HL-60 (cell line): Measurements from ENCODE around the gene POU2F1.

Experiments used
- DNase-seq, 2 experiments: peaks; one replicate each; pipeline ENCODE4 v3.0.0-alpha.2; 2010 to 2020; ENCODE audit warnings: low read depth in 1 of 2, low spot score in 1 of 2
- H3K27ac ChIP-seq: fragments of 250-450 bp; sonication (Bioruptor Pico); replicated peaks from 2 replicates; pipeline ENCODE4 v1.5.1; 2020; ENCODE audit warnings: mild to moderate bottlenecking, moderate library complexity
- H3K27me3 ChIP-seq: fragments of 250-450 bp; sonication (Bioruptor Pico); 2 replicates; pipeline ENCODE4 v1.5.1; 2021; ENCODE audit warnings: mild to moderate bottlenecking, moderate library complexity; ENCODE audit not compliant: insufficient read depth, poor library complexity, severe bottlenecking
- H3K4me3 ChIP-seq: replicated peaks from 2 replicates; pipeline ENCODE4 v1.5.1; 2011; ENCODE audit warnings: mild to moderate bottlenecking, control low read depth, low read length; ENCODE audit not compliant: insufficient read depth
- CTCF ChIP-seq: IDR thresholded peaks from one replicate; pipeline ENCODE4 v1.5.1; 2011; ENCODE audit warnings: low read length, control low read depth, inconsistent platforms; ENCODE audit not compliant: insufficient read depth
- GABPA ChIP-seq: IDR thresholded peaks from 2 replicates; pipeline ENCODE4 v1.6.1; 2012; ENCODE audit warnings: low read depth
- POLR2AphosphoS5 ChIP-seq: IDR thresholded peaks from 2 replicates; pipeline ENCODE4 v1.6.1; 2012; ENCODE audit warnings: low read depth
- SPI1 ChIP-seq: IDR thresholded peaks from 2 replicates; pipeline ENCODE4 v1.6.1; 2012; ENCODE audit warnings: low read depth, mild to moderate bottlenecking, borderline replicate concordance
- TF ChIP-seq, protein P1 (sequence below): IDR thresholded peaks from 2 replicates; pipeline ENCODE4 v1.6.1; 2012; ENCODE audit warnings: low read depth; ENCODE audit not compliant: insufficient replicate concordance

POU2F1 gene

DNA sequence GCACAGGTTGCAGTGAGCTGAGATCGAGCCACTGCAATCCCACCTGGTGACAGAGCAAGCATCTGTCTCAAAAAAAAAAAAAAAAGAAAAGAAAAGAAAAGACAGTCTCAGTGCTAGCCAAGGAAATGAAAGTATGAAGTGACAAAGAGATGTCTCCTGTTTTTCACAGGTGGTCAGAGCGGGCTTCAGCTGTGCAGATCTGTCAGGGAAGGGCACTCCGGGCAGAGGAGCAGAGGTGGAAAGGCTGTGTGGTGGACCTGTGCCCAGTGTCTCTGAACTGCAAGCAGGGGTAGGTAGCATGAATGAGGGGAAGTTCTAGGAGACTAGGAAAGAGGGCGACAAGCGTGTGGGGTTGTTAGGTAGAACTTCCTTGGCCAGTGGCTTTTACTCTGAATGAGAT is 230.2 kb downstream of the POU2F1 start:
- Histone ChIP-seq H3K4me3 (no peak overlapping the region), H3K27me3 (no peaks in the 10 kb centered on the region), H3K27ac (no peak overlapping the region)
- no peak for DNase-seq
- TF ChIP-seq SPI1 (no peak), POLR2AphosphoS5 (no peak), GABPA (no peak), CTCF (no peak)
- TF ChIP-seq, protein P1, sequence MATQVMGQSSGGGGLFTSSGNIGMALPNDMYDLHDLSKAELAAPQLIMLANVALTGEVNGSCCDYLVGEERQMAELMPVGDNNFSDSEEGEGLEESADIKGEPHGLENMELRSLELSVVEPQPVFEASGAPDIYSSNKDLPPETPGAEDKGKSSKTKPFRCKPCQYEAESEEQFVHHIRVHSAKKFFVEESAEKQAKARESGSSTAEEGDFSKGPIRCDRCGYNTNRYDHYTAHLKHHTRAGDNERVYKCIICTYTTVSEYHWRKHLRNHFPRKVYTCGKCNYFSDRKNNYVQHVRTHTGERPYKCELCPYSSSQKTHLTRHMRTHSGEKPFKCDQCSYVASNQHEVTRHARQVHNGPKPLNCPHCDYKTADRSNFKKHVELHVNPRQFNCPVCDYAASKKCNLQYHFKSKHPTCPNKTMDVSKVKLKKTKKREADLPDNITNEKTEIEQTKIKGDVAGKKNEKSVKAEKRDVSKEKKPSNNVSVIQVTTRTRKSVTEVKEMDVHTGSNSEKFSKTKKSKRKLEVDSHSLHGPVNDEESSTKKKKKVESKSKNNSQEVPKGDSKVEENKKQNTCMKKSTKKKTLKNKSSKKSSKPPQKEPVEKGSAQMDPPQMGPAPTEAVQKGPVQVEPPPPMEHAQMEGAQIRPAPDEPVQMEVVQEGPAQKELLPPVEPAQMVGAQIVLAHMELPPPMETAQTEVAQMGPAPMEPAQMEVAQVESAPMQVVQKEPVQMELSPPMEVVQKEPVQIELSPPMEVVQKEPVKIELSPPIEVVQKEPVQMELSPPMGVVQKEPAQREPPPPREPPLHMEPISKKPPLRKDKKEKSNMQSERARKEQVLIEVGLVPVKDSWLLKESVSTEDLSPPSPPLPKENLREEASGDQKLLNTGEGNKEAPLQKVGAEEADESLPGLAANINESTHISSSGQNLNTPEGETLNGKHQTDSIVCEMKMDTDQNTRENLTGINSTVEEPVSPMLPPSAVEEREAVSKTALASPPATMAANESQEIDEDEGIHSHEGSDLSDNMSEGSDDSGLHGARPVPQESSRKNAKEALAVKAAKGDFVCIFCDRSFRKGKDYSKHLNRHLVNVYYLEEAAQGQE: no peak

DNA sequence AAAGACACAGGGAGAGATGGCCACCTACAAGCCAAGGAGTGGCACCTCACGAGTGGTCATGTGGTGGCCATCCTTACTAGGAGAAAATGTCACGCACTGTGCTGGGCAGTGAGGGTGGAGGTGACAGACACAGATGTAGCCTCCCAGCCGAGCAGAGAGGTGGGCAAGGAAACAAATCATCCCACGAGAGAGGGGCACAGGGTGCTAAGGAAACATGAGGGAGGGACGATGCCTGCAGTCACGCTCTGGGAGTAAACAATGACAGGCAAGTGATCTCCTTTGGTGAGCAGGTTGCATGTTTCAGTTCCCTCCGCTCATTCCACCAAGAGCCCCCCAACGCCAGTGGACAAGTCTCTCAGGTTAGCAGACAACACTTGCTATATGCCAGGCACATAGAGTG is 231.8 kb downstream of the POU2F1 start:
- no peaks in the 10 kb centered on the region for H3K27me3 ChIP-seq
- no peak overlapping the region for H3K4me3 ChIP-seq
- no peak for DNase-seq
- no peak overlapping the region for H3K27ac ChIP-seq
- TF ChIP-seq SPI1: no peak

GRCh38 chr1:167453123-167453522 is 232.4 kb downstream of the POU2F1 start:
- Histone ChIP-seq H3K27ac (no peak overlapping the region), H3K4me3 (no peak overlapping the region), H3K27me3 (peaks cover 2% of the 10 kb centered on the region)
- TF ChIP-seq SPI1 (no peak), CTCF (no peak), GABPA (no peak), POLR2AphosphoS5 (no peak)
- TF ChIP-seq, protein P1: no peak
- no peak for DNase-seq

DNA sequence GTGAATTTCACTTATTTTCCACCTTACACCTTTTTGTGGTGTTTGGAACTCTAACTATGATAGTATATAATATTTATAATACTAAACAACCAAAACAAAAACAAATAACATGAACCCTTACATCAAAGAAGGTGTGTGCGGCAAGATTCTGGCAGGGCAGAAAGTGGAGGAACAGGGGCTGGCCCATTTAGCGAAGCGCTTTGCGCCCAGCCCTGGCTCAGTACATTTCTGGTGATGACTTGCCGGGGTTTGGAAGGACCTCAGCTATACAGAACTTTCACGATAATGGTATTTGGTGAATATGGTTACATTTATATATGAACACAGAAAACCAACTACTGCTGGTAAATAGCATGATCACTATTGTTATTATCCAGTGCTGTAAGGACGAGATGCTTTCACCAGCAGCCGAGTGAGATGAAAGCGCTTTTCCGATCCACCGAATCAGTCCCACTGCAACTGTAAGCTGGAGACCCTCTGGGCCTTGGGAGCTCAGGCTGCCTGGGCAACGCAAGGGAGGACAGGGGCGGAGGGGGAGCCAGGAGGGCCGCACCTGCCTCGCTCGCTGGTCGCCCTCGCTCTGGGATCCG is 233.7 kb downstream of the POU2F1 start:
- peak overlapping the region; percentile 73 for H3K4me3 ChIP-seq

More for the DNA sequence above, 233.7 kb downstream of the POU2F1 start:
- Histone ChIP-seq H3K27ac (no peak overlapping the region), H3K27me3 (peaks cover 2% of the 10 kb centered on the region)
- TF ChIP-seq, protein P1: no peak
- no peak for DNase-seq
